ENCODE data around the gene KANK3. TPM values are rescaled to one million over a fixed set of nuclear protein-coding genes. Genes with fewer than 3 reads are reported as not detected.

The KANK3 gene
- total and polyA plus RNA-seq, 9 of the 15 experiments (the other 6 are each of a cell fraction or from before 2014, with no cell fraction given): 0.03 to 0.40 (median 0.08) TPM; not detected in 6

- TF ChIP-seq MYBL2 (IDR thresholded peaks at IDR 0.05; ENCODE audit: low read depth) (no peak), MYBL2 (CRISPR knock-in tag; IDR thresholded peaks at IDR 0.05; ENCODE audit: borderline replicate concordance) (no peak), C11orf30 (IDR thresholded peaks at IDR 0.05; ENCODE audit: low read depth) (peak; percentile 57), ZNF668 (CRISPR knock-in tag; IDR thresholded peaks at IDR 0.05) (no peak), FOS (IDR thresholded peaks at IDR 0.05; ENCODE audit: extremely low read depth, insufficient read length) (no peak), DDX20 (tag; IDR thresholded peaks at IDR 0.05; ENCODE audit: low read depth) (no peak), ZNF785 (CRISPR knock-in tag; IDR thresholded peaks at IDR 0.05) (no peak), MEF2D (tag; conservative IDR thresholded peaks at IDR 0.05; ENCODE audit: low read depth) (no peak), EWSR1 (IDR thresholded peaks at IDR 0.05; ENCODE audit: borderline replicate concordance, low read depth, partially characterized antibody) (no peak), RUNX1 (IDR thresholded peaks at IDR 0.05; ENCODE audit: low read depth) (peak; percentile 49), ZKSCAN1 (IDR thresholded peaks at IDR 0.05; ENCODE audit: low read depth, low read length) (peak; percentile 79; the same call in 1 of the 2 replicates), MAZ (CRISPR knock-in tag; conservative IDR thresholded peaks at IDR 0.05 in 1 of 2, IDR thresholded peaks at IDR 0.05 in 1 of 2) (peak; percentile 77 to 82; a peak in 3 of 4 replicates), E2F6 (IDR thresholded peaks at IDR 0.05; ENCODE audit: borderline replicate concordance in 1 of 2, extremely low read depth in 1 of 2, insufficient read depth in 1 of 2, insufficient read length in 1 of 2, low read depth in 1 of 2, low read length in 1 of 2, poor library complexity in 1 of 2, severe bottlenecking in 1 of 2) (peak; percentile 95 to 96), ZNF197 (CRISPR knock-in tag; IDR thresholded peaks at IDR 0.05; ENCODE audit: low read depth) (peak; percentile 50; the same call in 1 of the 2 replicates), ETV1 (tag; conservative IDR thresholded peaks at IDR 0.05; ENCODE audit: low read depth) (no peak), CREB3L1 (IDR thresholded peaks at IDR 0.05; ENCODE audit: borderline replicate concordance, low read depth) (peak; percentile 83; the same call in 1 of the 2 replicates), BCLAF1 (IDR thresholded peaks at IDR 0.05; ENCODE audit: borderline replicate concordance in 1 of 2, control insufficient read depth in 1 of 2, low read depth in 2 of 2, low read length in 1 of 2) (no peak), E2F1 (CRISPR knock-in tag; IDR thresholded peaks at IDR 0.05) (peak; percentile 84; the same call in 1 of the 2 replicates)
Observed at GRCh38 chr19:8307965-8308866, 34.8 kb downstream of the KANK3 start, which contains the start of gene CD320 (continued).

Measured in K562 (cell line).